Measurements from ENCODE around the gene COL18A1. TPM values are rescaled to one million over a fixed set of nuclear protein-coding genes. Genes with fewer than 3 reads are reported as not detected.
A peak's percentile ranks its signal among the peaks of the same experiment; 100 is the strongest.

Gene COL18A1
- total RNA-seq, 1 donor from 2014 or later = 271 TPM

GRCh38 chr21:45541221-45542039, 136.5 kb downstream of the COL18A1 start:
- Mint-ChIP-seq H3K27ac (no peak overlapping the region), H3K9me3 (ENCODE audit: low read depth) (no peaks in the 10 kb centered on the region), H3K4me1 (ENCODE audit: low read depth) (peaks cover 4% of the 10 kb centered on the region), H3K4me3 (ENCODE audit: low read depth) (peak overlapping the region; percentile 68), H3K27me3 (peaks cover 3% of the 10 kb centered on the region), H3K36me3 (ENCODE audit: insufficient read depth) (no peaks in the 10 kb centered on the region)
- TF ChIP-seq CTCF (IDR thresholded peaks at IDR 0.05; ENCODE audit: unreplicated experiment) = no peak
- DNase-seq (ENCODE audit: low spot score, unreplicated experiment) = peak; percentile 9

GRCh38 chr21:45542242-45542666, 137.3 kb downstream of the COL18A1 start, which contains the start of gene SLC19A1:
Gene SLC19A1, minus strand, starts transcription at chr21:45542440. Its CDS starts 4,481 bp downstream, at chr21:45537959.
- Mint-ChIP-seq H3K4me1 (ENCODE audit: low read depth) (peaks cover 6% of the 10 kb centered on the region), H3K4me3 (ENCODE audit: low read depth) (peak within 1 kb of the TSS; percentile 68), H3K27ac (no peak within 1 kb of the TSS), H3K9me3 (ENCODE audit: low read depth) (no peaks in the 10 kb centered on the region), H3K36me3 (ENCODE audit: insufficient read depth) (no peaks in the 10 kb centered on the region), H3K27me3 (peaks cover 3% of the 10 kb centered on the region)
- TF ChIP-seq CTCF (IDR thresholded peaks at IDR 0.05; ENCODE audit: unreplicated experiment) = peak; percentile 55
- peak; percentile 56 for DNase-seq (ENCODE audit: low spot score, unreplicated experiment)

- H3K36me3 Mint-ChIP-seq (ENCODE audit: insufficient read depth) = no peaks in the 10 kb centered on the region
- H3K4me1 Mint-ChIP-seq (ENCODE audit: low read depth) = peaks cover 12% of the 10 kb centered on the region
- H3K9me3 Mint-ChIP-seq (ENCODE audit: low read depth) = peaks cover 4% of the 10 kb centered on the region
These were observed 137.9 kb downstream of the COL18A1 start for GRCh38 chr21:45542667-45543370.

GRCh38 chr21:45543371-45543709, 138.4 kb downstream of the COL18A1 start:
- Mint-ChIP-seq H3K27ac (no peak overlapping the region), H3K27me3 (peaks cover 11% of the 10 kb centered on the region), H3K4me3 (ENCODE audit: low read depth) (peak overlapping the region; percentile 65), H3K9me3 (ENCODE audit: low read depth) (peaks cover 8% of the 10 kb centered on the region), H3K36me3 (ENCODE audit: insufficient read depth) (no peaks in the 10 kb centered on the region), H3K4me1 (ENCODE audit: low read depth) (peaks cover 12% of the 10 kb centered on the region)
- no peak for TF ChIP-seq CTCF (IDR thresholded peaks at IDR 0.05; ENCODE audit: unreplicated experiment)
- DNase-seq (ENCODE audit: low spot score, unreplicated experiment) = no peak

More at GRCh38 chr21:45542667-45543370, 137.9 kb downstream of the COL18A1 start:
- no peak for TF ChIP-seq CTCF (IDR thresholded peaks at IDR 0.05; ENCODE audit: unreplicated experiment)
- Mint-ChIP-seq H3K27ac (no peak overlapping the region), H3K27me3 (peaks cover 8% of the 10 kb centered on the region), H3K4me3 (ENCODE audit: low read depth) (peak overlapping the region; percentile 65)
- DNase-seq (ENCODE audit: low spot score, unreplicated experiment) = peak; percentile 10

GRCh38 chr21:45543710-45544448, 138.9 kb downstream of the COL18A1 start:
- H3K36me3 Mint-ChIP-seq (ENCODE audit: insufficient read depth) = no peaks in the 10 kb centered on the region
- no peak for TF ChIP-seq CTCF (IDR thresholded peaks at IDR 0.05; ENCODE audit: unreplicated experiment)
- peaks cover 11% of the 10 kb centered on the region for H3K27me3 Mint-ChIP-seq
- peaks cover 8% of the 10 kb centered on the region for H3K9me3 Mint-ChIP-seq (ENCODE audit: low read depth)
- DNase-seq (ENCODE audit: low spot score, unreplicated experiment) = no peak
- no peak overlapping the region for H3K27ac Mint-ChIP-seq
- peaks cover 12% of the 10 kb centered on the region for H3K4me1 Mint-ChIP-seq (ENCODE audit: low read depth)
- H3K4me3 Mint-ChIP-seq (ENCODE audit: low read depth) = peak overlapping the region; percentile 65

Data from progenitor cell of endocrine pancreas (in vitro differentiated cells).